DMS 273 treated with DMSO at 0.1 percent for 48 hours (cell line): Measurements from ENCODE around the gene NOL4L.

Experiments used
- DNase-seq: peaks from one replicate; lab custom pipeline; 2025; lab: John Stamatoyannopoulos, UW

NOL4L gene

GRCh38 chr20:32576560-32576959 is 8.6 kb downstream of the NOL4L start:
- no peak for DNase-seq

- DNase-seq: no peak
Observed at GRCh38 chr20:32575805-32576204, 9.3 kb downstream of the NOL4L start.

- no peak for DNase-seq
Observed at GRCh38 chr20:32575227-32575581, 9.9 kb downstream of the NOL4L start.

- DNase-seq: no peak
Observed at GRCh38 chr20:32574296-32575226, 10.6 kb downstream of the NOL4L start.

GRCh38 chr20:32573167-32573851 is 11.8 kb downstream of the NOL4L start:
- no peak for DNase-seq

- DNase-seq: no peak
Observed at GRCh38 chr20:32572271-32572968, 12.7 kb downstream of the NOL4L start.

- DNase-seq: no peak
Observed at GRCh38 chr20:32571566-32571965, 13.6 kb downstream of the NOL4L start.

- no peak for DNase-seq
Observed at GRCh38 chr20:32570401-32571190, 14.5 kb downstream of the NOL4L start.

- DNase-seq: no peak
Observed at GRCh38 chr20:32569380-32570305, 15.5 kb downstream of the NOL4L start.

GRCh38 chr20:32569018-32569379 is 16.1 kb downstream of the NOL4L start:
- no peak for DNase-seq

GRCh38 chr20:32567384-32568178 is 17.6 kb downstream of the NOL4L start:
- DNase-seq: no peak

- no peak for DNase-seq
Observed at GRCh38 chr20:32566379-32567374, 18.5 kb downstream of the NOL4L start.

- no peak for DNase-seq
Observed at GRCh38 chr20:32565735-32566032, 19.4 kb downstream of the NOL4L start.

- DNase-seq: no peak
Observed at GRCh38 chr20:32564921-32565734, 20.0 kb downstream of the NOL4L start.

- no peak for DNase-seq
Observed at GRCh38 chr20:32564440-32564839, 20.7 kb downstream of the NOL4L start.

GRCh38 chr20:32563311-32564272 is 21.5 kb downstream of the NOL4L start:
- no peak for DNase-seq

- no peak for DNase-seq
Observed at GRCh38 chr20:32562495-32562911, 22.6 kb downstream of the NOL4L start.
